DND-41 (cell line): ENCODE measurements around the gene AKAP9.

ENCODE experiments used
- ATAC-seq: fragments of 200-7000 bp; cut with Tn5 transposase; 3 replicates; pipeline ENCODE4 v1.9.1; 2021; ENCODE audit warnings: low read depth; ENCODE audit not compliant: insufficient read depth
- DNase-seq: peaks from one replicate; pipeline ENCODE4 v3.0.0-alpha.2; 2020
- H2AFZ ChIP-seq: 2 replicates; pipeline ENCODE4 v1.6.0; 2012; ENCODE audit warnings: low read depth, low read length
- H3K27ac ChIP-seq: 2 replicates; pipeline ENCODE4 v1.5.1; 2012; ENCODE audit warnings: low read length, inconsistent platforms
- H3K27me3 ChIP-seq: fragments of 200-600 bp; sonication (generic); 2 replicates; pipeline ENCODE4 v1.6.0; 2012; ENCODE audit warnings: low read length, mild to moderate bottlenecking, inconsistent platforms; ENCODE audit not compliant: insufficient read depth, poor library complexity
- H3K36me3 ChIP-seq: 2 replicates; pipeline ENCODE4 v1.5.1; 2012; ENCODE audit warnings: low read length, inconsistent platforms; ENCODE audit not compliant: insufficient read depth
- H3K4me1 ChIP-seq: 2 replicates; pipeline ENCODE4 v1.5.1; 2012; ENCODE audit warnings: mild to moderate bottlenecking, low read length; ENCODE audit not compliant: insufficient read depth
- H3K4me2 ChIP-seq: 2 replicates; pipeline ENCODE4 v1.6.0; 2012; ENCODE audit warnings: mild to moderate bottlenecking, moderate library complexity, low read length, inconsistent platforms; ENCODE audit not compliant: insufficient read depth
- H3K4me3 ChIP-seq, 2 experiments: fragments of 200-600 bp in 1 of 2; shearing (Covaris generic) in 1 of 2; 2 replicates each; pipeline ENCODE4 v1.5.1; 2012 to 2016; ENCODE audit warnings: inconsistent platforms in 2 of 2, low read length in 2 of 2, mild to moderate bottlenecking in 2 of 2, low read depth in 1 of 2, moderate library complexity in 1 of 2
- H3K79me2 ChIP-seq: 2 replicates; pipeline ENCODE4 v1.6.0; 2012; ENCODE audit warnings: low read length, inconsistent platforms; ENCODE audit not compliant: insufficient read depth
- H3K9ac ChIP-seq: 2 replicates; pipeline ENCODE4 v1.6.0; 2012; ENCODE audit warnings: low read depth, mild to moderate bottlenecking, inconsistent platforms, low read length, moderate library complexity
- H3K9me3 ChIP-seq: 2 replicates; pipeline ENCODE4 v1.5.1; 2012; ENCODE audit warnings: low read length, moderate library complexity, mild to moderate bottlenecking, inconsistent platforms; ENCODE audit not compliant: insufficient read depth, severe bottlenecking
- H4K20me1 ChIP-seq: 2 replicates; pipeline ENCODE4 v1.6.0; 2012; ENCODE audit warnings: low read length; ENCODE audit not compliant: insufficient read depth
- CTCF ChIP-seq: IDR thresholded peaks from 2 replicates; pipeline ENCODE4 v1.5.1; 2012; ENCODE audit warnings: borderline replicate concordance, low read length, moderate library complexity, mild to moderate bottlenecking; ENCODE audit not compliant: poor library complexity, severe bottlenecking; ENCODE audit errors: extremely low read depth
- EZH2 ChIP-seq: IDR thresholded peaks from 3 replicates; pipeline ENCODE4 v1.6.1; 2012; ENCODE audit warnings: borderline replicate concordance, low read depth, mild to moderate bottlenecking, moderate library complexity, low read length, inconsistent platforms; ENCODE audit not compliant: severe bottlenecking

AKAP9 gene

DNA sequence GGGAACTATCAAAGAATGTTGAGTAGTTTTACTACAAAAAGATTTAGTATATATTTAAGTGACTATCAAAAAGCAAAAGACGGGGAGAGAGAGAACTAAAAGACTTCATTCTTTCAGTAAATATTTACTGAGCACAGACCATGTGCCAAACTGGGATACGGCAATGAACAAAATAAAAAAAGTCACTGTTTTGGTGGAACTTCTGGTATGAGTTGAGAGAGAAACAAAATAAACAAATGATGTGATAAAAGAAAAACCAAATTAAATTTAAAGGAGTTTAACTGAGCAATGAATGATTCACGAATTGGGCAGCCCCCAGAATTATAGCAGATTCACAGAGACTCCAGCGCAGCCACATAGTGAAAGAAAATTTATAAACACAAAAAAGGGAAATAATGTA lies 17.8 kb upstream of the AKAP9 start:
- DNase-seq (no peak), ATAC-seq (no peak)
- Histone ChIP-seq H3K27me3 (no peaks in the 10 kb centered on the region), H3K4me2 (no peak overlapping the region), H3K27ac (no peak overlapping the region), H3K9me3 (no peaks in the 10 kb centered on the region), H3K4me1 (no peaks in the 10 kb centered on the region), H3K9ac (no peak overlapping the region), H3K79me2 (no peaks in the 10 kb centered on the region), H3K36me3 (no peaks in the 10 kb centered on the region), H4K20me1 (no peaks in the 10 kb centered on the region), H3K4me3 (no peak overlapping the region), H2AFZ (no peak overlapping the region)
- TF ChIP-seq EZH2, result no peak
- no peak for TF ChIP-seq CTCF

- no peak overlapping the region for H3K4me3 ChIP-seq
- no peak for ATAC-seq
- H3K9ac ChIP-seq, result no peak overlapping the region
- no peaks in the 10 kb centered on the region for H3K79me2 ChIP-seq
- no peaks in the 10 kb centered on the region for H4K20me1 ChIP-seq
- DNase-seq, result no peak
- no peaks in the 10 kb centered on the region for H3K9me3 ChIP-seq
- no peaks in the 10 kb centered on the region for H3K27me3 ChIP-seq
- no peak overlapping the region for H2AFZ ChIP-seq
- H3K27ac ChIP-seq, result no peak overlapping the region
- no peak overlapping the region for H3K4me2 ChIP-seq
- TF ChIP-seq EZH2 (no peak), CTCF (no peak)
- H3K4me1 ChIP-seq, result no peaks in the 10 kb centered on the region
- no peaks in the 10 kb centered on the region for H3K36me3 ChIP-seq
These were observed 12.8 kb upstream of the AKAP9 start for GRCh38 chr7:91927912-91928311.

GRCh38 chr7:91929463-91929862 lies 11.2 kb upstream of the AKAP9 start:
- H3K4me2 ChIP-seq, result no peak overlapping the region
- no peak overlapping the region for H3K27ac ChIP-seq
- no peaks in the 10 kb centered on the region for H3K27me3 ChIP-seq
- H3K4me3 ChIP-seq, result no peak overlapping the region
- H3K9me3 ChIP-seq, result no peaks in the 10 kb centered on the region
- no peaks in the 10 kb centered on the region for H3K79me2 ChIP-seq
- no peak overlapping the region for H2AFZ ChIP-seq
- ATAC-seq, result peak; percentile 80
- H3K36me3 ChIP-seq, result no peaks in the 10 kb centered on the region
- no peak overlapping the region for H3K9ac ChIP-seq
- no peak for DNase-seq
- H4K20me1 ChIP-seq, result no peaks in the 10 kb centered on the region
- no peaks in the 10 kb centered on the region for H3K4me1 ChIP-seq
- TF ChIP-seq CTCF, result no peak
- no peak for TF ChIP-seq EZH2

GRCh38 chr7:91940171-91940570 lies 491 bp upstream of the AKAP9 start:
- Histone ChIP-seq H3K27me3 (no peaks in the 10 kb centered on the region), H3K9ac (peak overlapping the region; percentile 73), H4K20me1 (no peaks in the 10 kb centered on the region), H3K36me3 (no peaks in the 10 kb centered on the region), H3K4me2 (peak overlapping the region; percentile 67), H3K4me3 (peak overlapping the region; percentile 65 to 86; a peak in 3 of 4 replicates), H3K9me3 (no peaks in the 10 kb centered on the region), H2AFZ (peak overlapping the region; percentile 76), H3K79me2 (peaks cover 39% of the 10 kb centered on the region), H3K27ac (peak overlapping the region; percentile 79), H3K4me1 (peaks cover 30% of the 10 kb centered on the region)
- ATAC-seq (0 out of 3 replicates have a peak, but pooled peaks have one; percentile 5), DNase-seq (peak; percentile 38)
- TF ChIP-seq CTCF (no peak), EZH2 (no peak)
